DND-41 (cell line): ENCODE data around the gene CEP112.

Experiments
- ATAC-seq: fragments of 200-7000 bp; cut with Tn5 transposase; 3 replicates; pipeline ENCODE4 v1.9.1; 2021; ENCODE audit warnings: low read depth; ENCODE audit not compliant: insufficient read depth
- DNase-seq: peaks from one replicate; pipeline ENCODE4 v3.0.0-alpha.2; 2020
- H2AFZ ChIP-seq: 2 replicates; pipeline ENCODE4 v1.6.0; 2012; ENCODE audit warnings: low read depth, low read length
- H3K27ac ChIP-seq: 2 replicates; pipeline ENCODE4 v1.5.1; 2012; ENCODE audit warnings: low read length, inconsistent platforms
- H3K27me3 ChIP-seq: fragments of 200-600 bp; sonication (generic); 2 replicates; pipeline ENCODE4 v1.6.0; 2012; ENCODE audit warnings: low read length, mild to moderate bottlenecking, inconsistent platforms; ENCODE audit not compliant: insufficient read depth, poor library complexity
- H3K36me3 ChIP-seq: 2 replicates; pipeline ENCODE4 v1.5.1; 2012; ENCODE audit warnings: low read length, inconsistent platforms; ENCODE audit not compliant: insufficient read depth
- H3K4me1 ChIP-seq: 2 replicates; pipeline ENCODE4 v1.5.1; 2012; ENCODE audit warnings: mild to moderate bottlenecking, low read length; ENCODE audit not compliant: insufficient read depth
- H3K4me2 ChIP-seq: 2 replicates; pipeline ENCODE4 v1.6.0; 2012; ENCODE audit warnings: mild to moderate bottlenecking, moderate library complexity, low read length, inconsistent platforms; ENCODE audit not compliant: insufficient read depth
- H3K4me3 ChIP-seq, 2 experiments: fragments of 200-600 bp in 1 of 2; shearing (Covaris generic) in 1 of 2; 2 replicates each; pipeline ENCODE4 v1.5.1; 2012 to 2016; ENCODE audit warnings: inconsistent platforms in 2 of 2, low read length in 2 of 2, mild to moderate bottlenecking in 2 of 2, low read depth in 1 of 2, moderate library complexity in 1 of 2
- H3K79me2 ChIP-seq: 2 replicates; pipeline ENCODE4 v1.6.0; 2012; ENCODE audit warnings: low read length, inconsistent platforms; ENCODE audit not compliant: insufficient read depth
- H3K9ac ChIP-seq: 2 replicates; pipeline ENCODE4 v1.6.0; 2012; ENCODE audit warnings: low read depth, mild to moderate bottlenecking, inconsistent platforms, low read length, moderate library complexity
- H3K9me3 ChIP-seq: 2 replicates; pipeline ENCODE4 v1.5.1; 2012; ENCODE audit warnings: low read length, moderate library complexity, mild to moderate bottlenecking, inconsistent platforms; ENCODE audit not compliant: insufficient read depth, severe bottlenecking
- H4K20me1 ChIP-seq: 2 replicates; pipeline ENCODE4 v1.6.0; 2012; ENCODE audit warnings: low read length; ENCODE audit not compliant: insufficient read depth
- EZH2 ChIP-seq: IDR thresholded peaks from 3 replicates; pipeline ENCODE4 v1.6.1; 2012; ENCODE audit warnings: borderline replicate concordance, low read depth, mild to moderate bottlenecking, moderate library complexity, low read length, inconsistent platforms; ENCODE audit not compliant: severe bottlenecking
- TF ChIP-seq, protein P1 (sequence below): IDR thresholded peaks from 2 replicates; pipeline ENCODE4 v1.5.1; 2012; ENCODE audit warnings: borderline replicate concordance, low read length, moderate library complexity, mild to moderate bottlenecking; ENCODE audit not compliant: poor library complexity, severe bottlenecking; ENCODE audit errors: extremely low read depth

Gene CEP112

DNA sequence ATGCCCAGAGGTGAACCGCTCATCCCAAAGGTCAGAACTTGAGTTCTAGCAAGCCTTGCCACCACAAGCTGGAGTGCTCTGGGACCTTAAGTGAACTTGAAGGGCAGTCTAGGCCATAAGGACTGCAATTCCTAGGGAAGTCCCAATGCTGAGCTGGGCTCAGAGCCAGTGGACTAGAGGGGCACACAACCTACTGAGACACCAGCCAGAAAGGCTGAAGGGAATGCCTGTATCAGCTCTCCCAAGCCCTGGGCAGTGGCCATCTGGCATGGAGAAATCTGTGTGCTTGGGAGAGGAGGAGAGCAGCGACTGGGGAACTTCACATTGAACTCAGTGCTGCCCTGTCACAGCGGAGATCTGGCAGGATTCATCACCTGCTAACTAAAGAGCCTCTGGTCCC is 201.3 kb downstream of the CEP112 start:
- H3K79me2 ChIP-seq = no peaks in the 10 kb centered on the region
- H3K9ac ChIP-seq = no peak overlapping the region
- H3K4me2 ChIP-seq = no peak overlapping the region

DNA sequence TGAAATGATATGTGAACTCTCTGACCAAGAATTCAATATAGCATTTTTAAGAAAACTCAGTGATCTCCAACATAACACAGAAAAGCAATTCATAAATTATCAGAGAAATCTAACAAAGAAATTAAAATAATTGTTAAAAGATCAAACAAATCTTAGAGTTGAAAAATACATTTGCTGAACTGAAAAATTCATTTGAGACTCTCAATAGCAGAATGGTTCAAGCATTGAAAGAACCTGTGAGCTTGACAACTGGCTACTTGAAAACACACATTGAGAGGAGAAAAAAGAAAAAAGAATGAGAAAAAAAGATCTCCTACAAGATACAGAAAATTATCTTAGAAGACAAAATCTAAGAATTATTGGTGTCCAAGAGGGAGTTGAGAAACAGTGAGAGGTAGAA is 203.5 kb downstream of the CEP112 start:
- no peaks in the 10 kb centered on the region for H3K79me2 ChIP-seq
- no peak overlapping the region for H3K27ac ChIP-seq
- no peaks in the 10 kb centered on the region for H3K36me3 ChIP-seq
- H3K9ac ChIP-seq = no peak overlapping the region
- peaks cover 14% of the 10 kb centered on the region for H3K9me3 ChIP-seq
- TF ChIP-seq, protein P1, sequence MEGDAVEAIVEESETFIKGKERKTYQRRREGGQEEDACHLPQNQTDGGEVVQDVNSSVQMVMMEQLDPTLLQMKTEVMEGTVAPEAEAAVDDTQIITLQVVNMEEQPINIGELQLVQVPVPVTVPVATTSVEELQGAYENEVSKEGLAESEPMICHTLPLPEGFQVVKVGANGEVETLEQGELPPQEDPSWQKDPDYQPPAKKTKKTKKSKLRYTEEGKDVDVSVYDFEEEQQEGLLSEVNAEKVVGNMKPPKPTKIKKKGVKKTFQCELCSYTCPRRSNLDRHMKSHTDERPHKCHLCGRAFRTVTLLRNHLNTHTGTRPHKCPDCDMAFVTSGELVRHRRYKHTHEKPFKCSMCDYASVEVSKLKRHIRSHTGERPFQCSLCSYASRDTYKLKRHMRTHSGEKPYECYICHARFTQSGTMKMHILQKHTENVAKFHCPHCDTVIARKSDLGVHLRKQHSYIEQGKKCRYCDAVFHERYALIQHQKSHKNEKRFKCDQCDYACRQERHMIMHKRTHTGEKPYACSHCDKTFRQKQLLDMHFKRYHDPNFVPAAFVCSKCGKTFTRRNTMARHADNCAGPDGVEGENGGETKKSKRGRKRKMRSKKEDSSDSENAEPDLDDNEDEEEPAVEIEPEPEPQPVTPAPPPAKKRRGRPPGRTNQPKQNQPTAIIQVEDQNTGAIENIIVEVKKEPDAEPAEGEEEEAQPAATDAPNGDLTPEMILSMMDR = no peak
- no peak for TF ChIP-seq EZH2
- H3K4me2 ChIP-seq = no peak overlapping the region
- no peaks in the 10 kb centered on the region for H3K4me1 ChIP-seq
- DNase-seq = no peak
- H4K20me1 ChIP-seq = no peaks in the 10 kb centered on the region
- no peak overlapping the region for H2AFZ ChIP-seq
- no peak overlapping the region for H3K4me3 ChIP-seq
- ATAC-seq = no peak
- H3K27me3 ChIP-seq = no peaks in the 10 kb centered on the region

More for the DNA sequence above, 201.3 kb downstream of the CEP112 start:
- no peaks in the 10 kb centered on the region for H4K20me1 ChIP-seq
- no peaks in the 10 kb centered on the region for H3K36me3 ChIP-seq
- no peak overlapping the region for H3K27ac ChIP-seq
- no peaks in the 10 kb centered on the region for H3K4me1 ChIP-seq
- DNase-seq (no peak), ATAC-seq (no peak)
- no peak overlapping the region for H3K4me3 ChIP-seq
- H3K27me3 ChIP-seq = no peaks in the 10 kb centered on the region
- peaks cover 14% of the 10 kb centered on the region for H3K9me3 ChIP-seq
- no peak for TF ChIP-seq EZH2
- TF ChIP-seq, protein P1 = no peak
- H2AFZ ChIP-seq = no peak overlapping the region

DNA sequence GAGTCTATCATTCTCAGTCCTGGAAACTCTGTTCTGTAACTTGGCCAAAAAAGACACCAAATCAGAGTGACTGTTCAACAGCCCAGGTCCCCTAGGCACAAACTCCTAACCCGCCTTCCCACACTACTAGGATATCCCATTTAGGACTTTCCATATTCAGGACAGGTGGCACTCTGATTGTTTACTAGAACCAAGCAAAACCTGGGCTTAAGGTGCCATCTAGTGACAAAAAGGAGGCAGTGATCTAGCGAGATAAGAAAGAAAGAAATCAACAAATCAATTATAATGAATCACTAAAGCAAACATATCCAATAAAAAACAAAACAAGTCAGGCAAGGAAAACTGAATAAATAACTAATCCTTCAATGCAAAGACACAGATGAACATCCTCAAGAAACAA is 203.9 kb downstream of the CEP112 start:
- Histone ChIP-seq H3K4me2 (no peak overlapping the region), H3K9ac (no peak overlapping the region), H3K27me3 (no peaks in the 10 kb centered on the region), H2AFZ (no peak overlapping the region), H3K36me3 (no peaks in the 10 kb centered on the region), H3K79me2 (no peaks in the 10 kb centered on the region), H3K4me1 (no peaks in the 10 kb centered on the region), H3K9me3 (peaks cover 14% of the 10 kb centered on the region), H4K20me1 (no peaks in the 10 kb centered on the region), H3K4me3 (no peak overlapping the region), H3K27ac (no peak overlapping the region)
- DNase-seq (no peak), ATAC-seq (no peak)
- TF ChIP-seq EZH2 = no peak
- TF ChIP-seq, protein P1 = peak; percentile 63

DNA sequence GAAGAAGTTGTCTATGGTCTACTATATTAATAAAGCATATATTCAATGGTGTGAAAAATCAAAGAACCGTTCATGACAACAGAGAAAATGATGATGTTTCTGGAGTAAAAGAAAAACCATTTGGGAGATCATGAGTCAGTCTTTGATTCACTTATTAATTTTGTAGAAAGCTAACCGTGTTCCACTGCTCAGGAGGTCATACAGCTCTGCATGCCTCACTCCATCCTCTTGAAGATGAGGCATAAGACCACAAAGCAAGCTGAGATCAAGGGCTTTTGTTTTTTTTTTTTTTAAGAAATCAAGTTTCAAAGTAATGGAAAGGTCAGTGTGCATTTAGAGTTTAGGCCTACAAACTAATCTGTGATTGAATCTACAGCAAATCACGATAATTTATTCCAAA is 206.4 kb downstream of the CEP112 start:
- Histone ChIP-seq H3K36me3 (no peaks in the 10 kb centered on the region), H3K4me3 (no peak overlapping the region), H3K4me1 (no peaks in the 10 kb centered on the region), H4K20me1 (no peaks in the 10 kb centered on the region), H3K9ac (no peak overlapping the region), H2AFZ (no peak overlapping the region), H3K27me3 (no peaks in the 10 kb centered on the region), H3K79me2 (no peaks in the 10 kb centered on the region), H3K9me3 (peaks cover 14% of the 10 kb centered on the region), H3K4me2 (no peak overlapping the region), H3K27ac (no peak overlapping the region)
- DNase-seq (no peak), ATAC-seq (no peak)
- TF ChIP-seq, protein P1 = no peak
- TF ChIP-seq EZH2 = no peak
